ENCODE data around the gene COL18A1. TPM values are rescaled to one million over a fixed set of nuclear protein-coding genes. Genes with fewer than 3 reads are reported as not detected.
A peak's percentile ranks its signal among the peaks of the same experiment; 100 is the strongest.

COL18A1 gene
- total and polyA plus RNA-seq, 4 donors: 44.9 to 308 (median 232) TPM

DNA sequence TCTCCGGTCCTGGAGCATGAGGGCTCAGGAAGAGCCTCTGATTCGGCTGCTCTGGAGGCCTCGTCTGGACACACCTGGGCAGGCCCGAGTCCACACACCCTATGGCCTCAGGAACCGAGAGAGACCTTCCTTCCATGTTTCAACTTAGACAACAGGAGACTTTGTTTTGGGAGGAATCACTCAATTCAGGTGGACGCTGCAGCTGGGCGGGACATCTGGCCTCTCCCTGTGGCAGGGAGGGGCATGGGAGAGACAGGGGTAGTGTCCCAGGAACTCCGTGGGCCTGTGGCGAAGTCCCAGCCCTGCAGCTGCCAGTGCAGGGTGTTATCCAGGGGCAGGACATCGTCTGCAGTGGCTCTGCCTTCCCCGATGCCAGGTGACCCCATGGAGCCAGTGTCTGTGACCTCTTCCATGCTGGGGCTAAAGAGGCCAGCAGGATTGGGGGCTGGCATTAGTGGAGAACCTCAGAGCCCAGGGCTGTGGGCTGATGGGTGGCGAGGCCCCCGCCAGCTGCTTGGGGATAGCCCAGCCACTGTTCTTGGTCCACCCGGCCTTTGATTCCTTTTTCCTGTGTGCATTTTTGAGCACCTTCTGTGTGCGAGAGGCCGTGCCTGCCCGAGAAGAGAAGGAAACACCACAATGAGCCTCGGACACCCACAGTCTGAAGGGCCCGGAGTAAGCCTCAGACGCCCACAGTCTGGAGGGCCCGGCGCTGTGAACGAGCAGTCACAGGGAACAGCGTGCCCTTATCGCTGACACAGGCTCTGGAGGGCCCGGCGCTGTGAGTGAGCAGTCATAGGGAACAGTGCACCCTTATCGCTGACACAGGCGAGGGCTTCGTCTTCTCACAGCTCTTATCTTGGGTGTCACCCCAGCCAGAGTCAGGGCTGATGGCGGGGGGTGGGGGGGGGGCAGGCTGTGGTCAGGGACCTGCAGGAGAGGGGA, 6.2 kb downstream of the COL18A1 start:
- no peaks in the 10 kb centered on the region for H3K27me3 ChIP-seq (ENCODE audit: control insufficient read depth in 4 of 4, insufficient read depth in 4 of 4, low read length in 3 of 4)
- peak overlapping the region; percentile 76 to 90 for H3K27ac ChIP-seq (ENCODE audit: low read depth in 1 of 2, low read length in 2 of 2)

DNA sequence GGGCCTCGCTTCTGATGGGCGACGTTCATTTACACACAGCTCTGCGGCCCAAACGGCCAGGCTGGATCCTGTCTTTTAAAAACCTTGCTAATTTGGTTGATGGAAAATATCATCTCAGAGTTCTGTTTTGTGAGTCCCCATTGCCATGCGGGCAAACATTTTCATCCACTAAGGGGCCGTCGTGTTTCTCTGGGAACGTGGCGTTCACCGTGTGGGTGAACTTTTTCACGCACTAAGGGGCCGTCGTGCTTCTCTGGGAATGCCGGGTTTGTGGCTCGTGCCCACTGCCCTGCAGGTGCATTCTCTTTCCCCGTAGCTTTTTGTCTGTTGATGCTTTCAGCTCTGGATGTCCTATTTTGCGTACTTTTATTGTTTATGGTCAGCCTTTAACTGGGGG, 6.8 kb downstream of the COL18A1 start:
- H3K36me3 ChIP-seq (ENCODE audit: control insufficient read depth in 4 of 4, insufficient read depth in 3 of 4, low read depth in 1 of 4, low read length in 3 of 4): no peaks in the 10 kb centered on the region
- peaks cover 20 to 30% (median 27%) of the 10 kb centered on the region in 4 donors for H3K4me1 ChIP-seq (ENCODE audit: control insufficient read depth in 4 of 4, insufficient read depth in 4 of 4, low read length in 3 of 4)
- no peak for TF ChIP-seq GABPA (IDR thresholded peaks at IDR 0.05 in 1 of 2, conservative IDR thresholded peaks at IDR 0.05 in 1 of 2)
- no peak for TF ChIP-seq NR2F2 (IDR thresholded peaks at IDR 0.05)
- TF ChIP-seq FOXA2 (IDR thresholded peaks at IDR 0.05): no peak
- no peak for TF ChIP-seq JUND (IDR thresholded peaks at IDR 0.05)
- H3K9ac ChIP-seq (ENCODE audit: low read depth in 1 of 2, low read length in 2 of 2): no peak overlapping the region
- DNase-seq (ENCODE audit: low spot score): no peak
- H3K9me3 ChIP-seq (ENCODE audit: control insufficient read depth in 4 of 4, low read length in 3 of 4): no peaks in the 10 kb centered on the region
- H3K27ac ChIP-seq (ENCODE audit: low read depth in 1 of 2, low read length in 2 of 2): no peak overlapping the region
- WGBS: 81% methylated on average over 18 of the region's 18 CpGs
- no peaks in the 10 kb centered on the region for H3K27me3 ChIP-seq (ENCODE audit: control insufficient read depth in 4 of 4, insufficient read depth in 4 of 4, low read length in 3 of 4)
- no peak overlapping the region for H3K4me3 ChIP-seq (ENCODE audit: low read depth in 1 of 3, low read length in 3 of 3)

More for the DNA sequence above, 6.2 kb downstream of the COL18A1 start:
- peak; percentile 87 for DNase-seq (ENCODE audit: low spot score)
- no peaks in the 10 kb centered on the region for H3K36me3 ChIP-seq (ENCODE audit: control insufficient read depth in 4 of 4, insufficient read depth in 3 of 4, low read depth in 1 of 4, low read length in 3 of 4)
- peaks cover 21 to 32% (median 27%) of the 10 kb centered on the region in 4 donors for H3K4me1 ChIP-seq (ENCODE audit: control insufficient read depth in 4 of 4, insufficient read depth in 4 of 4, low read length in 3 of 4)
- no peak overlapping the region for H3K4me3 ChIP-seq (ENCODE audit: low read depth in 1 of 3, low read length in 3 of 3)
- H3K9me3 ChIP-seq (ENCODE audit: control insufficient read depth in 4 of 4, low read length in 3 of 4): no peaks in the 10 kb centered on the region
- TF ChIP-seq RXRA (IDR thresholded peaks at IDR 0.05): peak in 1 of 2 donors; percentile 10
- TF ChIP-seq GABPA (IDR thresholded peaks at IDR 0.05 in 1 of 2, conservative IDR thresholded peaks at IDR 0.05 in 1 of 2): no peak
- no peak for TF ChIP-seq ATF3 (IDR thresholded peaks at IDR 0.05)
- WGBS: 60% methylated on average over 31 of the region's 31 CpGs
- peak overlapping the region in 1 of 2 donors; percentile 73 for H3K9ac ChIP-seq (ENCODE audit: low read depth in 1 of 2, low read length in 2 of 2)

DNA sequence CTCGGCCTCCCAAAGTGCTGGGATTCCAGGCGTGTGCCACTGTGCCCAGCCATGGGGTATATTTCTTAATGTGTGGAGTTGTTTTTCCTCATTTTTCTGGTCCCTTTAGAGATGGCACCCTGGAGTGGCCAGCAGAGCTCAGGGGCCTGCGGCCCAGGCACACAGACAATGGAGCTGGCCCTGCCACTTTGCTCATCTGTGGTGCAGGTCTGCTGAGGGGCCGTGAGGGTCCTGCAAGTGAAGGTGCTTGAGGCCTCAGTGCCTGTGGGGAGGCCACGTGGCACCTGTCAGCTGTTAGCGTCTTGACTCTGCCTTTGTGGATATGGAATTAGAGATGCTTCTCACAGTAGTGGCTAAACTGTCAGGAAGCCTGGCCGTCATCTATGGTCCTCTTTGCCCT, 7.5 kb downstream of the COL18A1 start:
- no peaks in the 10 kb centered on the region for H3K36me3 ChIP-seq (ENCODE audit: control insufficient read depth in 4 of 4, insufficient read depth in 3 of 4, low read depth in 1 of 4, low read length in 3 of 4)
- no peak overlapping the region for H3K9ac ChIP-seq (ENCODE audit: low read depth in 1 of 2, low read length in 2 of 2)
- no peaks in the 10 kb centered on the region for H3K27me3 ChIP-seq (ENCODE audit: control insufficient read depth in 4 of 4, insufficient read depth in 4 of 4, low read length in 3 of 4)
- no peak for DNase-seq (ENCODE audit: low spot score)
- H3K4me3 ChIP-seq (ENCODE audit: low read depth in 1 of 3, low read length in 3 of 3): no peak overlapping the region
- peak overlapping the region in 1 of 2 donors; percentile 62 for H3K27ac ChIP-seq (ENCODE audit: low read depth in 1 of 2, low read length in 2 of 2)
- TF ChIP-seq, protein P1, sequence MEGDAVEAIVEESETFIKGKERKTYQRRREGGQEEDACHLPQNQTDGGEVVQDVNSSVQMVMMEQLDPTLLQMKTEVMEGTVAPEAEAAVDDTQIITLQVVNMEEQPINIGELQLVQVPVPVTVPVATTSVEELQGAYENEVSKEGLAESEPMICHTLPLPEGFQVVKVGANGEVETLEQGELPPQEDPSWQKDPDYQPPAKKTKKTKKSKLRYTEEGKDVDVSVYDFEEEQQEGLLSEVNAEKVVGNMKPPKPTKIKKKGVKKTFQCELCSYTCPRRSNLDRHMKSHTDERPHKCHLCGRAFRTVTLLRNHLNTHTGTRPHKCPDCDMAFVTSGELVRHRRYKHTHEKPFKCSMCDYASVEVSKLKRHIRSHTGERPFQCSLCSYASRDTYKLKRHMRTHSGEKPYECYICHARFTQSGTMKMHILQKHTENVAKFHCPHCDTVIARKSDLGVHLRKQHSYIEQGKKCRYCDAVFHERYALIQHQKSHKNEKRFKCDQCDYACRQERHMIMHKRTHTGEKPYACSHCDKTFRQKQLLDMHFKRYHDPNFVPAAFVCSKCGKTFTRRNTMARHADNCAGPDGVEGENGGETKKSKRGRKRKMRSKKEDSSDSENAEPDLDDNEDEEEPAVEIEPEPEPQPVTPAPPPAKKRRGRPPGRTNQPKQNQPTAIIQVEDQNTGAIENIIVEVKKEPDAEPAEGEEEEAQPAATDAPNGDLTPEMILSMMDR (IDR thresholded peaks at IDR 0.05; ENCODE audit: low read depth, low read length, missing input control): no peak
- no peak for TF ChIP-seq FOXA1 (IDR thresholded peaks at IDR 0.05)
- TF ChIP-seq NR2F2 (IDR thresholded peaks at IDR 0.05): no peak
- no peak for TF ChIP-seq ATF3 (IDR thresholded peaks at IDR 0.05)
- no peak for TF ChIP-seq HNF4G (IDR thresholded peaks at IDR 0.05)
- TF ChIP-seq, protein P2, sequence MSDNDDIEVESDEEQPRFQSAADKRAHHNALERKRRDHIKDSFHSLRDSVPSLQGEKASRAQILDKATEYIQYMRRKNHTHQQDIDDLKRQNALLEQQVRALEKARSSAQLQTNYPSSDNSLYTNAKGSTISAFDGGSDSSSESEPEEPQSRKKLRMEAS (IDR thresholded peaks at IDR 0.05): no peak
- no peak for TF ChIP-seq GABPA (IDR thresholded peaks at IDR 0.05 in 1 of 2, conservative IDR thresholded peaks at IDR 0.05 in 1 of 2)
- no peak for TF ChIP-seq YY1 (IDR thresholded peaks at IDR 0.05)
- no peak for TF ChIP-seq HNF4A (conservative IDR thresholded peaks at IDR 0.05)
- TF ChIP-seq RAD21 (IDR thresholded peaks at IDR 0.05): no peak
- TF ChIP-seq TAF1 (conservative IDR thresholded peaks at IDR 0.05): no peak
- TF ChIP-seq ZBTB33 (IDR thresholded peaks at IDR 0.05): no peak
- TF ChIP-seq FOXA2 (IDR thresholded peaks at IDR 0.05): no peak
- no peak for TF ChIP-seq JUND (IDR thresholded peaks at IDR 0.05)
- no peak for TF ChIP-seq REST (IDR thresholded peaks at IDR 0.05)
- no peak for TF ChIP-seq SP1 (IDR thresholded peaks at IDR 0.05)
- no peak for TF ChIP-seq RXRA (IDR thresholded peaks at IDR 0.05)
- no peak for TF ChIP-seq EGR1 (IDR thresholded peaks at IDR 0.05; ENCODE audit: low read depth in 2 of 2)
- H3K4me1 ChIP-seq (ENCODE audit: control insufficient read depth in 4 of 4, insufficient read depth in 4 of 4, low read length in 3 of 4): peaks cover 20 to 30% (median 27%) of the 10 kb centered on the region in 4 donors
- 88% methylated on average over 7 of the region's 7 CpGs for WGBS
- H3K9me3 ChIP-seq (ENCODE audit: control insufficient read depth in 4 of 4, low read length in 3 of 4): no peaks in the 10 kb centered on the region

All from liver (tissue), 9 donors.